A673 (cell line): Measurements from ENCODE around the gene KCNIP2. TPM values are rescaled to one million over a fixed set of nuclear protein-coding genes. Genes with fewer than 3 reads are reported as not detected.

Source experiments
- BruUV-seq: library from RNA; stranded (reverse); fragments of 400-500 nt; replicated peaks from 2 replicates; lab custom pipeline; 2021; lab: Mats Ljungman, UMichigan
- CTCF ChIA-PET: fragments of 300-600 bp; sonication (Branson Sonifier 250); formaldehyde crosslinking; loops from one replicate; lab custom pipeline; 2022; ENCODE audit warnings: antibody characterized with exemption; lab: Charles Lee
- POLR2A ChIA-PET: fragments of 300-600 bp; sonication (Branson Sonifier 250); formaldehyde crosslinking; loops from one replicate; lab custom pipeline; 2022; ENCODE audit warnings: antibody characterized with exemption; ENCODE audit not compliant: low non-redundant PET; lab: Charles Lee
- DNase-seq: peaks from one replicate; pipeline ENCODE4 v3.0.0-alpha.2; 2015; ENCODE audit warnings: low spot score
- H3K27ac ChIP-seq: fragments of 200-600 bp; sonication (generic); 2 replicates; pipeline ENCODE4 v1.5.1; 2016; ENCODE audit warnings: mixed run types, low read depth, mild to moderate bottlenecking, mixed read lengths, antibody characterized with exemption, low read length; ENCODE audit not compliant: poor library complexity, severe bottlenecking
- H3K27me3 ChIP-seq: fragments of 200-600 bp; sonication (generic); replicated peaks from 2 replicates; pipeline ENCODE4 v1.6.1; 2017; ENCODE audit warnings: mixed run types, low read depth, mild to moderate bottlenecking, mixed read lengths, antibody characterized with exemption, low read length; ENCODE audit not compliant: insufficient read depth, poor library complexity
- H3K36me3 ChIP-seq: fragments of 200-600 bp; sonication (generic); 2 replicates; pipeline ENCODE4 v1.6.1; 2016; ENCODE audit warnings: mixed run types, mild to moderate bottlenecking, mixed read lengths, antibody characterized with exemption, low read length; ENCODE audit not compliant: insufficient read depth, poor library complexity, severe bottlenecking
- H3K4me1 ChIP-seq: fragments of 200-600 bp; sonication (generic); 2 replicates; pipeline ENCODE4 v1.6.1; 2017; ENCODE audit warnings: mixed run types, mild to moderate bottlenecking, mixed read lengths, antibody characterized with exemption, low read length; ENCODE audit not compliant: insufficient read depth, poor library complexity, severe bottlenecking
- H3K4me3 ChIP-seq: fragments of 200-600 bp; sonication (generic); 2 replicates; pipeline ENCODE4 v1.5.1; 2016; ENCODE audit warnings: low read depth, mixed run types, mild to moderate bottlenecking, mixed read lengths, low read length; ENCODE audit not compliant: poor library complexity, severe bottlenecking
- H3K9me3 ChIP-seq: fragments of 200-600 bp; sonication (generic); 2 replicates; pipeline ENCODE4 v1.6.1; 2016; ENCODE audit warnings: mixed run types, low read depth, mild to moderate bottlenecking, mixed read lengths, antibody characterized with exemption, low read length; ENCODE audit not compliant: poor library complexity, severe bottlenecking
- CTCF ChIP-seq: fragments of 300-800, 200-600 bp; sonication (generic); conservative IDR thresholded peaks from 2 replicates; pipeline ENCODE4 v1.5.1; 2017; ENCODE audit warnings: low read depth, mild to moderate bottlenecking, antibody characterized with exemption, low read length, moderate library complexity, mixed read lengths
- EZH2 ChIP-seq: fragments of 200-600 bp; sonication (generic); IDR thresholded peaks from 2 replicates; pipeline ENCODE4 v1.6.1; 2017; ENCODE audit warnings: borderline replicate concordance, low read depth, mild to moderate bottlenecking, mixed read lengths, antibody characterized with exemption, low read length; ENCODE audit not compliant: poor library complexity, severe bottlenecking
- intact Hi-C: fragments of 100-400 bp; cut with micrococcal nuclease; formaldehyde crosslinking; loops from one replicate; pipeline ENCODE4 v1.10.0; 2022; ENCODE audit not compliant: unreplicated experiment
- total RNA-seq: library from RNA; stranded (reverse); gene quantifications from 2 replicates; pipeline ENCODE4 v1.2.3, GENCODE V29; 2021

KCNIP2 gene
- total RNA-seq, 1 experiment from 2014 or later: 0.86 TPM

DNA sequence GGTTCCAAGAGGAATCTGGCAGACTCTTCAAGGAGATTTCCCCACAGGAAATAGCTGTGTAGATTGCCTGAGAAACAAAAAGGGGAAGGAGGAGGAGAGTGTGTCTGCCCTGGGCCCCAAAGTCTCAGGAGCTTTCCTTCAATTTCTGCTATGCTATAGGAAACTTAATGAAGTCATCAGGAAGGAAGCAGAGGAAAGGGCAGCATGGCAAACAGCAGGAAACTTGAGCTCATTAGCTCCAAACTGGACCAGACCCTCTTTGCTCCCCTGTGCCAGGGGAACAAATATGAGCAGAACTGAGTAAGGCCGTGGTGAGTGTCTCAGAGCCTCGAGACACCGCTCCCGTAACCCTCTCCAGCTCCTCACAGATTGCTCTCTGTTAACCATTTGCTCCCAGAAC, 4.8 kb upstream of the KCNIP2 start:
- no peak for DNase-seq
- no TSS peak for BruUV-seq
- no peaks in the 10 kb centered on the region for H3K4me1 ChIP-seq
- H3K27me3 ChIP-seq: no peaks in the 10 kb centered on the region
- H3K9me3 ChIP-seq: no peaks in the 10 kb centered on the region
- no peak overlapping the region for H3K27ac ChIP-seq
- no peak overlapping the region for H3K4me3 ChIP-seq
- ChIA-PET CTCF (interaction anchor here (1.3 kb wide), 1 partner anchor 162 kb away, joined by 6 read pairs; no protein-coding TSS in a partner anchor), POLR2A (no interaction called here)
- TF ChIP-seq CTCF (no peak), EZH2 (no peak)
- H3K36me3 ChIP-seq: no peaks in the 10 kb centered on the region
- intact Hi-C loops: no loop called here

GRCh38 chr10:101845893-101846292, 2.3 kb upstream of the KCNIP2 start:
- intact Hi-C loops: no loop called here
- H3K27ac ChIP-seq: no peak overlapping the region
- ChIA-PET POLR2A (no interaction called here), CTCF (no interaction called here)
- H3K4me3 ChIP-seq: no peak overlapping the region
- H3K4me1 ChIP-seq: peaks cover 2% of the 10 kb centered on the region
- no TSS peak for BruUV-seq
- no peaks in the 10 kb centered on the region for H3K27me3 ChIP-seq
- DNase-seq: no peak
- H3K36me3 ChIP-seq: no peaks in the 10 kb centered on the region
- no peaks in the 10 kb centered on the region for H3K9me3 ChIP-seq
- no peak for TF ChIP-seq CTCF
- no peak for TF ChIP-seq EZH2

DNA sequence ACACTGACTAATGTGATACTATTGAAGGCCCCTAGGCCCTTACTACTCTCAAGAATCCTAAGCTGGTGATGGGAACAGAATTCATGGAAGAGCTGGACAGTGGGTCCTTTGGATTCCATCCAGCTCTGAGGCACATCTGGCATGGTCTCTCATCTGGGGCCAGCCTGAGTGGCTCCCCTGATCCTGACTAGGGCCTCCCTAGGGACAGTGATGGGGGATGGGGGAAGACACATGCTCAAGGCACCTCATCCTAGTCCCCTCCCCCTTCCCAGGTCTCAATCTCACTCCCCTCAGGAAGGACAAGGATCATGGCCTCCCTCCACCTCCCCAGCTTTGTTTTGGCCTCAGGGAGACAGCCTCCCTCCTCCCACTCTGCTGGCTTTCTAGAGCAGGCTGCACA, 1.8 kb downstream of the KCNIP2 start:
- Histone ChIP-seq H3K4me1 (peaks cover 9% of the 10 kb centered on the region), H3K27ac (no peak overlapping the region), H3K4me3 (no peak overlapping the region), H3K27me3 (no peaks in the 10 kb centered on the region), H3K36me3 (no peaks in the 10 kb centered on the region), H3K9me3 (no peaks in the 10 kb centered on the region)
- TF ChIP-seq EZH2 (no peak), CTCF (no peak)
- no peak for DNase-seq
- ChIA-PET POLR2A (interaction anchor here (0.7 kb wide), 1 partner anchor 40 kb away, joined by 3 read pairs; no protein-coding TSS in a partner anchor), CTCF (interaction anchor here (0.6 to 3.7 kb wide), 8 partner anchors 9 to 231 kb away, joined by 3 to 71 read pairs (median 7); partner anchors contain the start of gene OGA)
- intact Hi-C loops: no loop called here
- BruUV-seq: no TSS peak
